ENCODE results near the gene NCOR1.

Gene NCOR1

GRCh38 chr17:16108386-16108785 is 106.9 kb downstream of the NCOR1 start:
- Mint-ChIP-seq H3K4me1 (ENCODE audit: low read depth) (peaks cover 3% of the 10 kb centered on the region), H3K36me3 (ENCODE audit: low read depth) (peaks cover 72% of the 10 kb centered on the region), H3K4me3 (no peak overlapping the region), H3K27ac (no peak overlapping the region), H3K27me3 (no peaks in the 10 kb centered on the region), H3K9me3 (no peaks in the 10 kb centered on the region)
- DNase-seq = no peak

GRCh38 chr17:16107165-16107770 is 108.1 kb downstream of the NCOR1 start:
- DNase-seq = no peak
- Mint-ChIP-seq H3K36me3 (ENCODE audit: low read depth) (peaks cover 71% of the 10 kb centered on the region), H3K4me1 (ENCODE audit: low read depth) (peaks cover 3% of the 10 kb centered on the region), H3K9me3 (no peaks in the 10 kb centered on the region), H3K27me3 (no peaks in the 10 kb centered on the region), H3K27ac (peak overlapping the region; percentile 9), H3K4me3 (no peak overlapping the region)

- H3K9me3 Mint-ChIP-seq = no peaks in the 10 kb centered on the region
- no peaks in the 10 kb centered on the region for H3K27me3 Mint-ChIP-seq
- H3K4me3 Mint-ChIP-seq = no peak overlapping the region
- peaks cover 73% of the 10 kb centered on the region for H3K36me3 Mint-ChIP-seq (ENCODE audit: low read depth)
- peaks cover 3% of the 10 kb centered on the region for H3K4me1 Mint-ChIP-seq (ENCODE audit: low read depth)
- DNase-seq = no peak
- no peak overlapping the region for H3K27ac Mint-ChIP-seq
Measured at GRCh38 chr17:16106161-16106891, 109.0 kb downstream of the NCOR1 start.

- H3K9me3 Mint-ChIP-seq = no peaks in the 10 kb centered on the region
- no peak for DNase-seq
- H3K4me1 Mint-ChIP-seq (ENCODE audit: low read depth) = peaks cover 3% of the 10 kb centered on the region
- no peak overlapping the region for H3K4me3 Mint-ChIP-seq
- H3K36me3 Mint-ChIP-seq (ENCODE audit: low read depth) = peaks cover 74% of the 10 kb centered on the region
- no peak overlapping the region for H3K27ac Mint-ChIP-seq
- H3K27me3 Mint-ChIP-seq = no peaks in the 10 kb centered on the region
Measured at GRCh38 chr17:16104189-16104588, 111.1 kb downstream of the NCOR1 start.

- no peak for DNase-seq
- Mint-ChIP-seq H3K4me3 (no peak overlapping the region), H3K27ac (peak overlapping the region; percentile 39), H3K27me3 (no peaks in the 10 kb centered on the region), H3K36me3 (ENCODE audit: low read depth) (peaks cover 80% of the 10 kb centered on the region), H3K9me3 (no peaks in the 10 kb centered on the region), H3K4me1 (ENCODE audit: low read depth) (peaks cover 3% of the 10 kb centered on the region)
Measured at GRCh38 chr17:16101440-16101839, 113.9 kb downstream of the NCOR1 start.

GRCh38 chr17:16100737-16101400 is 114.5 kb downstream of the NCOR1 start:
- peaks cover 78% of the 10 kb centered on the region for H3K36me3 Mint-ChIP-seq (ENCODE audit: low read depth)
- no peaks in the 10 kb centered on the region for H3K27me3 Mint-ChIP-seq
- DNase-seq = no peak
- H3K4me3 Mint-ChIP-seq = no peak overlapping the region
- H3K27ac Mint-ChIP-seq = peak overlapping the region; percentile 39
- no peaks in the 10 kb centered on the region for H3K9me3 Mint-ChIP-seq
- H3K4me1 Mint-ChIP-seq (ENCODE audit: low read depth) = peaks cover 3% of the 10 kb centered on the region

- no peaks in the 10 kb centered on the region for H3K27me3 Mint-ChIP-seq
- no peak overlapping the region for H3K4me3 Mint-ChIP-seq
- DNase-seq = no peak
- peaks cover 68% of the 10 kb centered on the region for H3K36me3 Mint-ChIP-seq (ENCODE audit: low read depth)
- H3K9me3 Mint-ChIP-seq = no peaks in the 10 kb centered on the region
- H3K27ac Mint-ChIP-seq = peak overlapping the region; percentile 6
- peaks cover 9% of the 10 kb centered on the region for H3K4me1 Mint-ChIP-seq (ENCODE audit: low read depth)
Measured at GRCh38 chr17:16091773-16092172, 123.6 kb downstream of the NCOR1 start.

- Mint-ChIP-seq H3K36me3 (ENCODE audit: low read depth) (peaks cover 76% of the 10 kb centered on the region), H3K4me3 (no peak overlapping the region), H3K9me3 (no peaks in the 10 kb centered on the region), H3K27me3 (no peaks in the 10 kb centered on the region), H3K4me1 (ENCODE audit: low read depth) (peaks cover 26% of the 10 kb centered on the region), H3K27ac (peak overlapping the region; percentile 28)
- DNase-seq = no peak
Measured at GRCh38 chr17:16086957-16087356, 128.4 kb downstream of the NCOR1 start.

- no peaks in the 10 kb centered on the region for H3K27me3 Mint-ChIP-seq
- peak overlapping the region; percentile 50 for H3K27ac Mint-ChIP-seq
- H3K36me3 Mint-ChIP-seq (ENCODE audit: low read depth) = peaks cover 71% of the 10 kb centered on the region
- peaks cover 26% of the 10 kb centered on the region for H3K4me1 Mint-ChIP-seq (ENCODE audit: low read depth)
- no peak for DNase-seq
- H3K9me3 Mint-ChIP-seq = no peaks in the 10 kb centered on the region
- H3K4me3 Mint-ChIP-seq = no peak overlapping the region
Measured at GRCh38 chr17:16085066-16085699, 130.2 kb downstream of the NCOR1 start.

- Mint-ChIP-seq H3K4me1 (ENCODE audit: low read depth) (peaks cover 24% of the 10 kb centered on the region), H3K4me3 (no peak overlapping the region), H3K36me3 (ENCODE audit: low read depth) (peaks cover 84% of the 10 kb centered on the region), H3K9me3 (no peaks in the 10 kb centered on the region), H3K27ac (no peak overlapping the region), H3K27me3 (no peaks in the 10 kb centered on the region)
- DNase-seq = no peak
Measured at GRCh38 chr17:16083223-16083622, 132.1 kb downstream of the NCOR1 start.

- Mint-ChIP-seq H3K4me3 (no peak overlapping the region), H3K27me3 (no peaks in the 10 kb centered on the region), H3K36me3 (ENCODE audit: low read depth) (peaks cover 86% of the 10 kb centered on the region), H3K27ac (no peak overlapping the region), H3K9me3 (no peaks in the 10 kb centered on the region), H3K4me1 (ENCODE audit: low read depth) (peaks cover 16% of the 10 kb centered on the region)
- DNase-seq = no peak
Measured at GRCh38 chr17:16081507-16082087, 133.7 kb downstream of the NCOR1 start.

GRCh38 chr17:16080366-16080765 is 135.0 kb downstream of the NCOR1 start:
- Mint-ChIP-seq H3K4me3 (no peak overlapping the region), H3K9me3 (no peaks in the 10 kb centered on the region), H3K36me3 (ENCODE audit: low read depth) (peaks cover 86% of the 10 kb centered on the region), H3K4me1 (ENCODE audit: low read depth) (peaks cover 5% of the 10 kb centered on the region), H3K27me3 (no peaks in the 10 kb centered on the region), H3K27ac (no peak overlapping the region)
- no peak for DNase-seq

- peaks cover 84% of the 10 kb centered on the region for H3K36me3 Mint-ChIP-seq (ENCODE audit: low read depth)
- H3K4me1 Mint-ChIP-seq (ENCODE audit: low read depth) = no peaks in the 10 kb centered on the region
- H3K4me3 Mint-ChIP-seq = no peak overlapping the region
- no peak for DNase-seq
- H3K9me3 Mint-ChIP-seq = no peaks in the 10 kb centered on the region
- H3K27me3 Mint-ChIP-seq = no peaks in the 10 kb centered on the region
- H3K27ac Mint-ChIP-seq = no peak overlapping the region
Measured at GRCh38 chr17:16075949-16076348, 139.4 kb downstream of the NCOR1 start.

GRCh38 chr17:16074423-16074822 is 140.9 kb downstream of the NCOR1 start:
- Mint-ChIP-seq H3K27ac (peak overlapping the region; percentile 12), H3K4me3 (no peak overlapping the region), H3K27me3 (no peaks in the 10 kb centered on the region), H3K36me3 (ENCODE audit: low read depth) (peaks cover 87% of the 10 kb centered on the region), H3K9me3 (no peaks in the 10 kb centered on the region), H3K4me1 (ENCODE audit: low read depth) (no peaks in the 10 kb centered on the region)
- no peak for DNase-seq

Data from activated T-cell treated with anti-CD3 and anti-CD28 coated beads, Interleukin-2, amount 50 U/mL, for 24 hours (primary cell).